Kidney capillary endothelial cell (primary cell): ENCODE data around the gene CTNS.
"Not testable (repeated sequence)": the region's sequence is repeated elsewhere in the genome, so short reads cannot be mapped to it uniquely, and the experiment has no call there.

ENCODE experiments used
- DNase-seq: peaks from one replicate; pipeline ENCODE4 v3.0.0-alpha.2; 2018; ENCODE audit warnings: low spot score

Gene CTNS

GRCh38 chr17:3688027-3688553 lies 51.5 kb downstream of the CTNS start:
- no peak for DNase-seq

- DNase-seq, result no peak
These were observed 52.3 kb downstream of the CTNS start for GRCh38 chr17:3688852-3689261.

GRCh38 chr17:3689262-3690093 lies 52.9 kb downstream of the CTNS start:
- no peak for DNase-seq

GRCh38 chr17:3690094-3690715 lies 53.6 kb downstream of the CTNS start:
- DNase-seq, result no peak

- no peak for DNase-seq
These were observed 55.1 kb downstream of the CTNS start for GRCh38 chr17:3691617-3692067.

GRCh38 chr17:3692346-3692745 lies 55.8 kb downstream of the CTNS start:
- DNase-seq, result no peak

GRCh38 chr17:3693141-3693540 lies 56.6 kb downstream of the CTNS start:
- no peak for DNase-seq

GRCh38 chr17:3693829-3694231 lies 57.3 kb downstream of the CTNS start:
- DNase-seq, result no peak

- DNase-seq, result no peak
These were observed 58.7 kb downstream of the CTNS start for GRCh38 chr17:3695129-3695722.

- DNase-seq, result no peak
These were observed 59.3 kb downstream of the CTNS start, which contains the start of gene P2RX5 for GRCh38 chr17:3695723-3696411. P2RX5 (minus strand) TSS chr17:3696155; CDS start chr17:3696005, 150 bp downstream.

GRCh38 chr17:3697103-3697476 lies 60.5 kb downstream of the CTNS start:
- no peak for DNase-seq

- DNase-seq, result no peak
These were observed 61.6 kb downstream of the CTNS start for GRCh38 chr17:3698139-3698538.

- DNase-seq, result no peak
These were observed 63.4 kb downstream of the CTNS start for GRCh38 chr17:3699951-3700350.

GRCh38 chr17:3702041-3702539 lies 65.5 kb downstream of the CTNS start:
- not testable (repeated sequence) for DNase-seq

GRCh38 chr17:3704931-3705717 lies 68.6 kb downstream of the CTNS start:
- DNase-seq, result no peak

- not testable (repeated sequence) for DNase-seq
These were observed 69.1 kb downstream of the CTNS start for GRCh38 chr17:3705718-3705984.

GRCh38 chr17:3708366-3708765 lies 71.8 kb downstream of the CTNS start:
- no peak for DNase-seq

- peak; percentile 50 for DNase-seq
These were observed 74.4 kb downstream of the CTNS start for GRCh38 chr17:3710951-3711383.
